ENCODE results near the gene TEKT2.

TEKT2 gene

DNA sequence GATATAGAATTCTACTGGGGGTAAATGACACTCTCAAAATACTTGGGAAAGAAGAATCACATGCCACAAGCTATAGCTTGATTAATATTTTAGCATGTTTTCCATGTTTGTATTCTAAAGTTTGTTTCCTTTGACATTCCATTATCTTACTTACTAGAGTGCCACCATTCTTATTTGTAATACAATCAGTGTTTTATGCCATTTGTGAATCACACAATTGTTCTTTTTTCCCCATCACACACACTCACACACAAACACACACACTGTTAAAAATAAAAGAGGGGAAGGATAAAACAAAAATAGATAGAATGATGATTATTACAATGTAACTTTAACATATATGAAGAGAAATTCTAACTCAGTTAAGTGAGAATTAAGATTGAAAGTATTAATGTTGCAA is 16.0 kb upstream of the TEKT2 start:
- H3K27ac ChIP-seq (ENCODE audit: low read length): no peak overlapping the region
- no peak for TF ChIP-seq EZH2phosphoT487 (IDR thresholded peaks at IDR 0.05; ENCODE audit: low read depth)
- TF ChIP-seq, protein P1, sequence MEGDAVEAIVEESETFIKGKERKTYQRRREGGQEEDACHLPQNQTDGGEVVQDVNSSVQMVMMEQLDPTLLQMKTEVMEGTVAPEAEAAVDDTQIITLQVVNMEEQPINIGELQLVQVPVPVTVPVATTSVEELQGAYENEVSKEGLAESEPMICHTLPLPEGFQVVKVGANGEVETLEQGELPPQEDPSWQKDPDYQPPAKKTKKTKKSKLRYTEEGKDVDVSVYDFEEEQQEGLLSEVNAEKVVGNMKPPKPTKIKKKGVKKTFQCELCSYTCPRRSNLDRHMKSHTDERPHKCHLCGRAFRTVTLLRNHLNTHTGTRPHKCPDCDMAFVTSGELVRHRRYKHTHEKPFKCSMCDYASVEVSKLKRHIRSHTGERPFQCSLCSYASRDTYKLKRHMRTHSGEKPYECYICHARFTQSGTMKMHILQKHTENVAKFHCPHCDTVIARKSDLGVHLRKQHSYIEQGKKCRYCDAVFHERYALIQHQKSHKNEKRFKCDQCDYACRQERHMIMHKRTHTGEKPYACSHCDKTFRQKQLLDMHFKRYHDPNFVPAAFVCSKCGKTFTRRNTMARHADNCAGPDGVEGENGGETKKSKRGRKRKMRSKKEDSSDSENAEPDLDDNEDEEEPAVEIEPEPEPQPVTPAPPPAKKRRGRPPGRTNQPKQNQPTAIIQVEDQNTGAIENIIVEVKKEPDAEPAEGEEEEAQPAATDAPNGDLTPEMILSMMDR (IDR thresholded peaks at IDR 0.05; ENCODE audit: low read depth, low read length): no peak
- no peaks in the 10 kb centered on the region for H3K27me3 ChIP-seq (ENCODE audit: low read depth, low read length)
- H3K4me1 ChIP-seq (ENCODE audit: low read length): no peaks in the 10 kb centered on the region
- H3K9me3 ChIP-seq (ENCODE audit: insufficient read depth, low read length): no peaks in the 10 kb centered on the region
- H2AFZ ChIP-seq (ENCODE audit: low read depth, low read length): no peak overlapping the region
- H4K20me1 ChIP-seq (ENCODE audit: insufficient read depth, low read length): no peaks in the 10 kb centered on the region
- H3K36me3 ChIP-seq (replicated peaks; ENCODE audit: low read depth, low read length): no peaks in the 10 kb centered on the region
- H3K4me3 ChIP-seq (ENCODE audit: low read length): no peak overlapping the region
- no peaks in the 10 kb centered on the region for H3K79me2 ChIP-seq (ENCODE audit: low read length)
- H3K9ac ChIP-seq (ENCODE audit: low read length): no peak overlapping the region
- no peak overlapping the region for H3K4me2 ChIP-seq (ENCODE audit: low read length)

DNA sequence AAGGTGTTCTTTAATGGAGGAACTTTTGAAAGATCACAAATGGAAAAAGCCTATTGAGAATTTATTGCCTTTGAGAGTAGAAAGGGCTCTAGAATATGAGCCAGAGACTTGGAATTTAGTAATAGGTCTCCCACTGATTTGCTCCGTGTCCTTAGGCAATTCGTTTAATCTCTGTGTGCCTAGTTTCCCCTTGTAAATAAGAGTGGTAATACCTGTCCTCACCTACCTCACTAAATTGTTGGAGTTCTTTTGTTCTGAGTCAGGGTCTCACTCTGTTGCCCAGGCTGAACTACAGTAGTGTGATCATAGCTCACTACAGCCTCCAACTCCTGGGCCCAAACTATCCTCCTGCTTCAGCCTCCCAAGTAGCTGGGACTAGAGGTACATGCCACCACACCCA is 15.0 kb upstream of the TEKT2 start:
- no peaks in the 10 kb centered on the region for H4K20me1 ChIP-seq (ENCODE audit: insufficient read depth, low read length)
- H2AFZ ChIP-seq (ENCODE audit: low read depth, low read length): no peak overlapping the region
- H3K4me2 ChIP-seq (ENCODE audit: low read length): no peak overlapping the region
- no peak overlapping the region for H3K4me3 ChIP-seq (ENCODE audit: low read length)
- TF ChIP-seq EZH2phosphoT487 (IDR thresholded peaks at IDR 0.05; ENCODE audit: low read depth): no peak
- TF ChIP-seq, protein P1 (IDR thresholded peaks at IDR 0.05; ENCODE audit: low read depth, low read length): no peak
- no peak overlapping the region for H3K27ac ChIP-seq (ENCODE audit: low read length)
- no peaks in the 10 kb centered on the region for H3K36me3 ChIP-seq (replicated peaks; ENCODE audit: low read depth, low read length)
- H3K9me3 ChIP-seq (ENCODE audit: insufficient read depth, low read length): no peaks in the 10 kb centered on the region
- no peaks in the 10 kb centered on the region for H3K4me1 ChIP-seq (ENCODE audit: low read length)
- H3K79me2 ChIP-seq (ENCODE audit: low read length): no peaks in the 10 kb centered on the region
- H3K27me3 ChIP-seq (ENCODE audit: low read depth, low read length): no peaks in the 10 kb centered on the region
- no peak overlapping the region for H3K9ac ChIP-seq (ENCODE audit: low read length)

DNA sequence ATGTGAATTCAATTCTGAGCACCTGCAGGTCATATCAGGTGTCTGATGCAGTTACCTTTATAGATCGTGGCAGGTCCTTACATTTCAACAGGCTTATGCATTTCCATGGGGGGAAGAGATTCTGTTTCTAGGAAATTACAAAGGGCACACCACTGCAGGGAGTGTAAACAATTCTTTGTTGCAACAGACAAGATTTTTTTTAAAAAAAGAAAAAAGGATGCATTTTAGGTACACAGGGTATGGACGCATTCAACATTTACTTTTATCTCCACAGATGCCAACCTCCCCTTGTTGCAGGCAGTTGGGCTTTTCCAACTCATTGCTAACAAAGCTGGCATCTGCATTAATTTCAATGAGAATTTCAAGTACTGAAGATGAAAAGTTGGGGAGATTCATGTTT is 13.5 kb upstream of the TEKT2 start:
- Histone ChIP-seq H3K27ac (ENCODE audit: low read length) (no peak overlapping the region), H3K79me2 (ENCODE audit: low read length) (no peaks in the 10 kb centered on the region), H3K27me3 (ENCODE audit: low read depth, low read length) (no peaks in the 10 kb centered on the region), H3K9ac (ENCODE audit: low read length) (no peak overlapping the region), H2AFZ (ENCODE audit: low read depth, low read length) (no peak overlapping the region), H3K4me2 (ENCODE audit: low read length) (no peak overlapping the region), H3K36me3 (replicated peaks; ENCODE audit: low read depth, low read length) (no peaks in the 10 kb centered on the region), H4K20me1 (ENCODE audit: insufficient read depth, low read length) (no peaks in the 10 kb centered on the region), H3K4me1 (ENCODE audit: low read length) (no peaks in the 10 kb centered on the region), H3K4me3 (ENCODE audit: low read length) (no peak overlapping the region), H3K9me3 (ENCODE audit: insufficient read depth, low read length) (no peaks in the 10 kb centered on the region)
- TF ChIP-seq EZH2phosphoT487 (IDR thresholded peaks at IDR 0.05; ENCODE audit: low read depth): no peak
- TF ChIP-seq, protein P1 (IDR thresholded peaks at IDR 0.05; ENCODE audit: low read depth, low read length): no peak

DNA sequence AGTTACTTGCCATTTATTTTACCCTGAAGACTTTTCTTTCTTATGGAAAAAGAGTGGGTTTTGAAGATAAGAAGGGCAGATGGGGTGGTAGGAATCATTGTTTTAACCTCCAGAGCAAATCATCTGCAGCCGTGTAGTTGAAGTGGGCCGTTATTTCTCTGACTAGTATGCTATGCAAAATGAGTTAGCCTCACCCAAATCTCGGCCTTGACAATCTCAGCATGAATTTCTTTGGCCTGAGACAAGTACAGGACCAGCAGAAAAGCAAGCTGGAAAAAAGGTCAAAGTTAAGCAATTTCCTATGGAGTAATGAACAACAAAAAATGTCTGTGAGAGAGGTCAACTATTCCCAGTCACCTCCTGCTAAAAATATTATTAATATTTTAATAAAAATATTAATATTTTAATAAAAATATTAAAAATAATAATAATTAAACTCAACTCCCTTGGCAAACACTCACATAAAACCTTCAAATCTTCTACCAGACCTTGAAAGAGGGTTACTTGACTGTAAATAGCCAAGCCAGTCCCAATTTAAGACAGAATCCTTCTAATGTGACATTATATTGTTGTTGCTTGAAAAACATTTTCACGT is 6.8 kb upstream of the TEKT2 start:
- Histone ChIP-seq H4K20me1 (ENCODE audit: insufficient read depth, low read length) (no peaks in the 10 kb centered on the region), H3K79me2 (ENCODE audit: low read length) (no peaks in the 10 kb centered on the region), H3K9me3 (ENCODE audit: insufficient read depth, low read length) (no peaks in the 10 kb centered on the region), H3K27ac (ENCODE audit: low read length) (no peak overlapping the region), H3K4me3 (ENCODE audit: low read length) (no peak overlapping the region), H2AFZ (ENCODE audit: low read depth, low read length) (no peak overlapping the region), H3K9ac (ENCODE audit: low read length) (no peak overlapping the region), H3K36me3 (replicated peaks; ENCODE audit: low read depth, low read length) (no peaks in the 10 kb centered on the region), H3K27me3 (ENCODE audit: low read depth, low read length) (no peaks in the 10 kb centered on the region), H3K4me2 (ENCODE audit: low read length) (no peak overlapping the region), H3K4me1 (ENCODE audit: low read length) (no peaks in the 10 kb centered on the region)
- TF ChIP-seq, protein P1 (IDR thresholded peaks at IDR 0.05; ENCODE audit: low read depth, low read length): no peak
- TF ChIP-seq EZH2phosphoT487 (IDR thresholded peaks at IDR 0.05; ENCODE audit: low read depth): no peak

Measured in OCI-LY3 (cell line).